HL-60 (cell line): ENCODE results near the gene REEP1.

Experiments used
- DNase-seq, 2 experiments: peaks; one replicate each; pipeline ENCODE4 v3.0.0-alpha.2; 2010 to 2020; ENCODE audit warnings: low read depth in 1 of 2, low spot score in 1 of 2
- H3K27ac ChIP-seq: fragments of 250-450 bp; sonication (Bioruptor Pico); replicated peaks from 2 replicates; pipeline ENCODE4 v1.5.1; 2020; ENCODE audit warnings: mild to moderate bottlenecking, moderate library complexity
- H3K27me3 ChIP-seq: fragments of 250-450 bp; sonication (Bioruptor Pico); 2 replicates; pipeline ENCODE4 v1.5.1; 2021; ENCODE audit warnings: mild to moderate bottlenecking, moderate library complexity; ENCODE audit not compliant: insufficient read depth, poor library complexity, severe bottlenecking
- H3K4me3 ChIP-seq: replicated peaks from 2 replicates; pipeline ENCODE4 v1.5.1; 2011; ENCODE audit warnings: mild to moderate bottlenecking, control low read depth, low read length; ENCODE audit not compliant: insufficient read depth
- GABPA ChIP-seq: IDR thresholded peaks from 2 replicates; pipeline ENCODE4 v1.6.1; 2012; ENCODE audit warnings: low read depth
- POLR2AphosphoS5 ChIP-seq: IDR thresholded peaks from 2 replicates; pipeline ENCODE4 v1.6.1; 2012; ENCODE audit warnings: low read depth
- SPI1 ChIP-seq: IDR thresholded peaks from 2 replicates; pipeline ENCODE4 v1.6.1; 2012; ENCODE audit warnings: low read depth, mild to moderate bottlenecking, borderline replicate concordance
- TF ChIP-seq, protein P1 (sequence below): IDR thresholded peaks from one replicate; pipeline ENCODE4 v1.5.1; 2011; ENCODE audit warnings: low read length, control low read depth, inconsistent platforms; ENCODE audit not compliant: insufficient read depth
- TF ChIP-seq, protein P2 (sequence below): IDR thresholded peaks from 2 replicates; pipeline ENCODE4 v1.6.1; 2012; ENCODE audit warnings: low read depth; ENCODE audit not compliant: insufficient replicate concordance

REEP1 gene

GRCh38 chr2:86254576-86255538, 82.6 kb downstream of the REEP1 start:
- H3K27me3 ChIP-seq: no peaks in the 10 kb centered on the region
- TF ChIP-seq, protein P1, sequence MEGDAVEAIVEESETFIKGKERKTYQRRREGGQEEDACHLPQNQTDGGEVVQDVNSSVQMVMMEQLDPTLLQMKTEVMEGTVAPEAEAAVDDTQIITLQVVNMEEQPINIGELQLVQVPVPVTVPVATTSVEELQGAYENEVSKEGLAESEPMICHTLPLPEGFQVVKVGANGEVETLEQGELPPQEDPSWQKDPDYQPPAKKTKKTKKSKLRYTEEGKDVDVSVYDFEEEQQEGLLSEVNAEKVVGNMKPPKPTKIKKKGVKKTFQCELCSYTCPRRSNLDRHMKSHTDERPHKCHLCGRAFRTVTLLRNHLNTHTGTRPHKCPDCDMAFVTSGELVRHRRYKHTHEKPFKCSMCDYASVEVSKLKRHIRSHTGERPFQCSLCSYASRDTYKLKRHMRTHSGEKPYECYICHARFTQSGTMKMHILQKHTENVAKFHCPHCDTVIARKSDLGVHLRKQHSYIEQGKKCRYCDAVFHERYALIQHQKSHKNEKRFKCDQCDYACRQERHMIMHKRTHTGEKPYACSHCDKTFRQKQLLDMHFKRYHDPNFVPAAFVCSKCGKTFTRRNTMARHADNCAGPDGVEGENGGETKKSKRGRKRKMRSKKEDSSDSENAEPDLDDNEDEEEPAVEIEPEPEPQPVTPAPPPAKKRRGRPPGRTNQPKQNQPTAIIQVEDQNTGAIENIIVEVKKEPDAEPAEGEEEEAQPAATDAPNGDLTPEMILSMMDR: no peak
- TF ChIP-seq, protein P2, sequence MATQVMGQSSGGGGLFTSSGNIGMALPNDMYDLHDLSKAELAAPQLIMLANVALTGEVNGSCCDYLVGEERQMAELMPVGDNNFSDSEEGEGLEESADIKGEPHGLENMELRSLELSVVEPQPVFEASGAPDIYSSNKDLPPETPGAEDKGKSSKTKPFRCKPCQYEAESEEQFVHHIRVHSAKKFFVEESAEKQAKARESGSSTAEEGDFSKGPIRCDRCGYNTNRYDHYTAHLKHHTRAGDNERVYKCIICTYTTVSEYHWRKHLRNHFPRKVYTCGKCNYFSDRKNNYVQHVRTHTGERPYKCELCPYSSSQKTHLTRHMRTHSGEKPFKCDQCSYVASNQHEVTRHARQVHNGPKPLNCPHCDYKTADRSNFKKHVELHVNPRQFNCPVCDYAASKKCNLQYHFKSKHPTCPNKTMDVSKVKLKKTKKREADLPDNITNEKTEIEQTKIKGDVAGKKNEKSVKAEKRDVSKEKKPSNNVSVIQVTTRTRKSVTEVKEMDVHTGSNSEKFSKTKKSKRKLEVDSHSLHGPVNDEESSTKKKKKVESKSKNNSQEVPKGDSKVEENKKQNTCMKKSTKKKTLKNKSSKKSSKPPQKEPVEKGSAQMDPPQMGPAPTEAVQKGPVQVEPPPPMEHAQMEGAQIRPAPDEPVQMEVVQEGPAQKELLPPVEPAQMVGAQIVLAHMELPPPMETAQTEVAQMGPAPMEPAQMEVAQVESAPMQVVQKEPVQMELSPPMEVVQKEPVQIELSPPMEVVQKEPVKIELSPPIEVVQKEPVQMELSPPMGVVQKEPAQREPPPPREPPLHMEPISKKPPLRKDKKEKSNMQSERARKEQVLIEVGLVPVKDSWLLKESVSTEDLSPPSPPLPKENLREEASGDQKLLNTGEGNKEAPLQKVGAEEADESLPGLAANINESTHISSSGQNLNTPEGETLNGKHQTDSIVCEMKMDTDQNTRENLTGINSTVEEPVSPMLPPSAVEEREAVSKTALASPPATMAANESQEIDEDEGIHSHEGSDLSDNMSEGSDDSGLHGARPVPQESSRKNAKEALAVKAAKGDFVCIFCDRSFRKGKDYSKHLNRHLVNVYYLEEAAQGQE: no peak
- TF ChIP-seq POLR2AphosphoS5: no peak
- TF ChIP-seq GABPA: no peak
- TF ChIP-seq SPI1: no peak
- H3K4me3 ChIP-seq: no peak overlapping the region
- no peak overlapping the region for H3K27ac ChIP-seq
- DNase-seq: no peak

- Histone ChIP-seq H3K4me3 (no peak overlapping the region), H3K27me3 (no peaks in the 10 kb centered on the region), H3K27ac (no peak overlapping the region)
- TF ChIP-seq, protein P2: no peak
- TF ChIP-seq POLR2AphosphoS5 (no peak), GABPA (no peak), SPI1 (no peak)
- TF ChIP-seq, protein P1: no peak
- no peak for DNase-seq
These were observed 84.0 kb downstream of the REEP1 start for GRCh38 chr2:86253424-86253823.

DNA sequence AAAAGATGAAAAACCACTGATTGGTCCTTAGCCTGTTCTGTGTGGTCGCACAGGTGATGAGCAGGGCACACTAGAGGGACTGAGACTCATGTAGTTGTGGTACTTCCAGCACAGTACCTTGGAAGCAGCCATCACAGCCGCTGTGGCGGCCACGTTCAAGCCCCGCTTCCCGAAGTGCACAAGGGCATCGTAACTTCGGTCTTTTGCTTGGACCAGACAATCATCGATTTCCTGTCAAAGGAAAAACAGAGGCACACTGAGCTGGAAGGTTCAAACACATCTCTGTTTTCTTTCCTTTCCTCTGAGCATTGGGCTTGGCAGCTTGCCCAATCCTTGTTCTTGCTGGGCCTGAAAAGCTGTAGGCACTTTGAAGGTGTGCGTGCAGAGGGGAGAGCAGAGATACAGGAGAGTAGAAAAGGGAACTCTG, 85.6 kb downstream of the REEP1 start:
- Histone ChIP-seq H3K27me3 (no peaks in the 10 kb centered on the region), H3K4me3 (no peak overlapping the region), H3K27ac (no peak overlapping the region)
- TF ChIP-seq, protein P1: no peak
- TF ChIP-seq, protein P2: no peak
- TF ChIP-seq SPI1 (no peak), POLR2AphosphoS5 (no peak), GABPA (no peak)
- DNase-seq: no peak
